K562 (cell line): ENCODE data around the gene PCK2. TPM values are rescaled to one million over a fixed set of nuclear protein-coding genes. Genes with fewer than 3 reads are reported as not detected.
A peak's percentile ranks its signal among the peaks of the same experiment; 100 is the strongest.

Experiments used
- ATF4 ChIP-seq: fragments of 450-650 bp; formaldehyde crosslinking; IDR thresholded peaks from 2 replicates; pipeline ENCODE4 v1.4.0; 2022; ENCODE audit warnings: mild to moderate bottlenecking, moderate library complexity
- BRF1 ChIP-seq: IDR thresholded peaks from 3 replicates; pipeline ENCODE4 v1.6.1; 2011; ENCODE audit warnings: borderline replicate concordance, mild to moderate bottlenecking; ENCODE audit not compliant: insufficient read length; ENCODE audit errors: extremely low read depth
- CREBBP ChIP-seq: IDR thresholded peaks from one replicate; pipeline ENCODE4 v1.6.1; 2012; ENCODE audit warnings: low read depth, mild to moderate bottlenecking, control low read depth, inconsistent platforms, low read length
- GABPA ChIP-seq: fragments of 200-800 bp; sonication (Bioruptor generic); conservative IDR thresholded peaks from 2 replicates; pipeline ENCODE4 v1.6.1; 2016; ENCODE audit warnings: low read depth, missing genetic modification characterization, missing compliant biosample characterization
- GABPB1 ChIP-seq: sonication (generic); formaldehyde crosslinking; IDR thresholded peaks from 2 replicates; pipeline ENCODE4 v1.8.0; 2022; ENCODE audit warnings: mild to moderate bottlenecking, missing genetic modification reagents
- GTF2B ChIP-seq: IDR thresholded peaks from 2 replicates; pipeline ENCODE4 v1.6.1; 2011; ENCODE audit not compliant: insufficient read length; ENCODE audit errors: extremely low read depth
- HNRNPUL1 ChIP-seq: fragments of 200-400 bp; formaldehyde crosslinking; IDR thresholded peaks from 2 replicates; pipeline ENCODE4 v1.6.1; 2017; ENCODE audit warnings: low read length
- JUN ChIP-seq, 2 experiments: sonication (generic) in 1 of 2; formaldehyde crosslinking in 1 of 2; IDR thresholded peaks; 2 replicates each; pipeline versions ENCODE4 v1.6.1 to v1.8.0; 2012 to 2022; ENCODE audit warnings: borderline replicate concordance in 2 of 2, mild to moderate bottlenecking in 2 of 2, improper control_type of control experiment in 1 of 2, low read depth in 1 of 2, low read length in 1 of 2, missing genetic modification reagents in 1 of 2
- KHSRP ChIP-seq: fragments of 450-650 bp; IDR thresholded peaks from 2 replicates; pipeline ENCODE4 v1.6.1; 2017
- KLF10 ChIP-seq: fragments of 250-450 bp; sonication (Bioruptor Pico); IDR thresholded peaks from 2 replicates; pipeline ENCODE4 v1.6.1; 2021; ENCODE audit warnings: matching md5 sums
- KLF16 ChIP-seq: IDR thresholded peaks from 2 replicates; pipeline ENCODE4 v1.6.1; 2016; ENCODE audit warnings: antibody characterized with exemption
- NR2F6 ChIP-seq: fragments of 450-650 bp; formaldehyde crosslinking; IDR thresholded peaks from 2 replicates; pipeline ENCODE4 v1.4.0; 2020; ENCODE audit warnings: mild to moderate bottlenecking
- NR4A1 ChIP-seq, 2 experiments: fragments of 250-450 bp in 1 of 2; fragments of 450-650 bp in 1 of 2; sonication (Bioruptor Pico) in 1 of 2; IDR thresholded peaks; 2 replicates each; pipeline versions ENCODE4 v1.4.0 to v1.6.1; 2016 to 2020; ENCODE audit warnings: mild to moderate bottlenecking in 2 of 2, missing compliant biosample characterization in 1 of 2, missing genetic modification characterization in 1 of 2, moderate library complexity in 1 of 2
- PCBP1 ChIP-seq: fragments of 200-400 bp; formaldehyde crosslinking; IDR thresholded peaks from 2 replicates; pipeline ENCODE4 v1.6.1; 2018; ENCODE audit warnings: mild to moderate bottlenecking, low read depth, low read length; ENCODE audit not compliant: poor library complexity, severe bottlenecking
- PRMT5 ChIP-seq: sonication (generic); formaldehyde crosslinking; IDR thresholded peaks from 2 replicates; pipeline ENCODE4 v1.5.0; 2020; ENCODE audit warnings: missing genetic modification reagents
- SMARCB1 ChIP-seq: IDR thresholded peaks from 2 replicates; pipeline ENCODE4 v1.6.1; 2011; ENCODE audit warnings: improper control_type of control experiment, low read depth; ENCODE audit not compliant: insufficient read length
- SNIP1 ChIP-seq: fragments of 450-650 bp; IDR thresholded peaks from 2 replicates; pipeline ENCODE4 v1.7.1; 2017; ENCODE audit warnings: low read depth, mild to moderate bottlenecking
- TEAD4 ChIP-seq, 2 experiments: sonication (generic) in 1 of 2; formaldehyde crosslinking in 1 of 2; IDR thresholded peaks; 2 replicates each; pipeline versions ENCODE4 v1.6.1 to v1.8.0; 2012 to 2022; ENCODE audit warnings: borderline replicate concordance in 1 of 2, inconsistent platforms in 1 of 2, low read length in 1 of 2, mild to moderate bottlenecking in 1 of 2, missing genetic modification reagents in 1 of 2
- TFAM ChIP-seq: fragments of 250-450 bp; sonication (Bioruptor Pico); conservative IDR thresholded peaks from 2 replicates; pipeline ENCODE4 v1.5.0; 2021; ENCODE audit warnings: mild to moderate bottlenecking, moderate library complexity
- THAP7 ChIP-seq: fragments of 250-450 bp; sonication (Bioruptor Pico); IDR thresholded peaks from 2 replicates; pipeline ENCODE4 v1.5.0; 2021
- ZBTB33 ChIP-seq: sonication (generic); formaldehyde crosslinking; IDR thresholded peaks from 2 replicates; pipeline ENCODE4 v1.8.1; 2023; ENCODE audit warnings: mild to moderate bottlenecking, missing genetic modification reagents
- ZNF146 ChIP-seq: IDR thresholded peaks from one replicate; pipeline ENCODE4 v1.6.1; 2018; ENCODE audit warnings: missing compliant biosample characterization; ENCODE audit not compliant: unreplicated experiment
- ZNF232 ChIP-seq: sonication (generic); formaldehyde crosslinking; IDR thresholded peaks from 2 replicates; pipeline ENCODE4 v1.8.0; 2022; ENCODE audit warnings: mild to moderate bottlenecking, missing genetic modification reagents
- ZSCAN32 ChIP-seq: fragments of 450-650 bp; formaldehyde crosslinking; IDR thresholded peaks from 2 replicates; pipeline ENCODE4 v1.4.0; 2020; ENCODE audit warnings: mild to moderate bottlenecking, moderate library complexity
- polyA plus RNA-seq, 8 experiments: library from polyadenylated mRNA; depleted of rRNA in 4 of 8; stranded (reverse) in 5 of 8; unstranded in 3 of 8; fragments of >200 nt; fragmentation: Nextera tagmentation in 2 of 8; fragmentation: Illumina TruSeq in 1 of 8; extraction: Ambion mirVana in 2 of 8; extraction: Trizol in 1 of 8; gene quantifications; 2 replicates each; pipeline versions ENCODE4 v1.2.1 to v1.2.3, GENCODE V29; 2011 to 2014; ENCODE audit warnings: inconsistent platforms in 1 of 8, missing spikeins in 1 of 8
- total RNA-seq, 7 experiments: library from RNA; depleted of rRNA in 6 of 7; stranded (reverse); fragments of >200 nt in 6 of 7; fragmentation: Illumina TruSeq in 2 of 7; extraction: Trizol in 2 of 7; gene quantifications; 2 replicates each; pipeline versions ENCODE4 v1.2.1 to v1.2.3, GENCODE V29; 2011 to 2021; ENCODE audit warnings: low replicate concordance in 1 of 7

PCK2 gene
- total and polyA plus RNA-seq, 9 of the 15 experiments (the other 6 are each of a cell fraction or from before 2014, with no cell fraction given), result 3.3 to 60.9 (median 30.4) TPM

GRCh38 chr14:24114532-24115421 is 20.7 kb downstream of the PCK2 start, which contains the start of the genes DCAF11 and NRL (continued):
- 0 out of 2 replicates have a peak, but pooled peaks have one; percentile 28 for TF ChIP-seq JUN (IDR thresholded peaks at IDR 0.05; ENCODE audit: borderline replicate concordance, low read depth, low read length)
- no peak for TF ChIP-seq JUN (CRISPR knock-in tag; IDR thresholded peaks at IDR 0.05; ENCODE audit: borderline replicate concordance)
- no peak for TF ChIP-seq GTF2B
- no peak for TF ChIP-seq KLF10 (CRISPR knock-in tag)
- TF ChIP-seq GABPB1 (CRISPR knock-in tag), result peak; percentile 70
- TF ChIP-seq KLF16, result no peak
- no peak for TF ChIP-seq ZNF232 (CRISPR knock-in tag)
- TF ChIP-seq ATF4 (CRISPR knock-in tag), result no peak
- TF ChIP-seq NR2F6, result no peak
- no peak for TF ChIP-seq SNIP1
- 0 out of 2 replicates have a peak, but pooled peaks have one; percentile 29 for TF ChIP-seq KHSRP
- no peak for TF ChIP-seq TFAM
- TF ChIP-seq BRF1, result no peak
- no peak for TF ChIP-seq ZNF146 (CRISPR knock-in tag)
- TF ChIP-seq CREBBP, result no peak
- no peak for TF ChIP-seq THAP7 (CRISPR knock-in tag)
- 0 out of 2 replicates have a peak, but pooled peaks have one; percentile 5 for TF ChIP-seq TEAD4 (IDR thresholded peaks at IDR 0.05; ENCODE audit: low read length)
- TF ChIP-seq TEAD4 (CRISPR knock-in tag; IDR thresholded peaks at IDR 0.05; ENCODE audit: borderline replicate concordance), result no peak
- TF ChIP-seq PRMT5 (CRISPR knock-in tag), result no peak
- no peak for TF ChIP-seq PCBP1
- TF ChIP-seq HNRNPUL1, result no peak
- TF ChIP-seq SMARCB1, result no peak
- TF ChIP-seq GABPA (tag), result no peak
- TF ChIP-seq NR4A1 (CRISPR knock-in tag; IDR thresholded peaks at IDR 0.05), result no peak
- TF ChIP-seq NR4A1 (tag; IDR thresholded peaks at IDR 0.05), result no peak
- no peak for TF ChIP-seq ZSCAN32 (CRISPR knock-in tag)
- no peak for TF ChIP-seq ZBTB33
